GM15510 (cell line): ENCODE measurements around the gene SH3PXD2B.

Experiments
- POLR2A ChIP-seq: IDR thresholded peaks from 3 replicates; pipeline ENCODE4 v1.6.1; 2011; ENCODE audit warnings: borderline replicate concordance; ENCODE audit not compliant: insufficient read length; ENCODE audit errors: extremely low read depth

SH3PXD2B gene

DNA sequence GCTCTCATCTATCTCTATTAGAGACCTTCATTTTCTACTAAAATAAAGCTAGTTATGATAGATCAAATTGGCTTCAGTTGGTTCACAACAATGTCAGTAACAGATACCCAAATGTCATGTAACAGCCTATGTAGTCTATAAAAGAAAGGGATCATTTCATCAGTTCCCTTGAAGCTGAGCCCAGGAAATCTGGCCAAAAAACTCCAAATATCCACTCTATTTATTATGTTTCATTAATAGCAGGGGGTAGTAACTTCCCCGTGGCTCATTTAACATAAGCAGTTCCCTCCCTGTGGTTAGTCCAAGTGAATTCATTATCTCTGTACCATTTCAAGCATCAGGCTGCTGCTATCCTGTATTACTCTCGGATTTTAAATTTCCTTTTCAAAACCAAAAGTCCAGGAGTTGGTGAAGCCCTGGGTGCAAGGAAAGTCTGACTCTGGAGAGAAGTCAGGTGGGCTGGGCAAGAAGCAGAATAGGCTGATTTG, 66.0 kb downstream of the SH3PXD2B start:
- TF ChIP-seq POLR2A, result no peak

DNA sequence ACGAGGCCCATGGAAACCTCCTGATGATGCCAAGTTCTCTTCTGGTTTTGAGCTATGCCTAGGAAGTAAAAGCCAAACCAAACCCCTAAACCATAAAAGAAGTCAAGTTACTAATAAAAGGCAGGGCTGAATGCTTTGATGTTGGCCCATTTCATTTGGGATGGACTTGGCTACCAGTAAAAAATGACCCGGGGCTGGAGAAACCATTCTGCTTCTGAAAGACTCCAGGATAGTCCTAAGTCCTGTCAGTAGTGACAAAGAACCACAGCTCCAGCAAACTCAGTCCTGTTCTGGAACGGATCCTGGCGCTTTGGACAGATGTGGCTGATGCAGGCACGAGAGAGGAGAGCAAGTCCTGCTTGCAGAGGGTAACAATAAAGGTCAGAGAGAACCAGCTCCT, 68.6 kb downstream of the SH3PXD2B start:
- TF ChIP-seq POLR2A, result no peak

DNA sequence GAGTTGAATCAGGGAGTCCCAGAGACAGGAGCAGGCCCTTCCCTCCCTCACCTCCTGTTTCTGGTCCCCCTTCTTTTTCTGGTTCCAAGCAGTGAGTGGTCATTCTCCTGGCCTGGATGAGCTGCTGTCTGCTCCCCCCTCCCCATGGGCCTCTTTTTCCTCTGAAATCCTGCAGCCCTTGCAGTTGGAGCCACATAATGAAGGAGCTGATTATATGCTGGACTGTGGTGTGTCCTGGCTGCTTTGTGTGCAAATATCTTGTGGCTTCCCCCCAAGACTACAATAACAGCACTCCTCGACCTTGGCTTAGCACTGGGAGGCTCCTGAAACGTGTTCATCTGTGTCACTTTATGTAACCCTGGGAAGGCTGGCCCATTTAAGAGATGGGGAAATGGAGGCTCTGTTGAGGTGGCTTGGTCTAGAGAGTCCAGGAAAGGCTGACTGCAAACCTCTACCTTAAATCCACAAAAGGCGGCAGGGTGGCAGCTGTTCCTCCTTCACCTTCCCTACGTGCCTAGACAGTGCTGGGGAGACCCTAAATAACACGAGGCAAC, 69.2 kb downstream of the SH3PXD2B start:
- TF ChIP-seq POLR2A, result no peak

DNA sequence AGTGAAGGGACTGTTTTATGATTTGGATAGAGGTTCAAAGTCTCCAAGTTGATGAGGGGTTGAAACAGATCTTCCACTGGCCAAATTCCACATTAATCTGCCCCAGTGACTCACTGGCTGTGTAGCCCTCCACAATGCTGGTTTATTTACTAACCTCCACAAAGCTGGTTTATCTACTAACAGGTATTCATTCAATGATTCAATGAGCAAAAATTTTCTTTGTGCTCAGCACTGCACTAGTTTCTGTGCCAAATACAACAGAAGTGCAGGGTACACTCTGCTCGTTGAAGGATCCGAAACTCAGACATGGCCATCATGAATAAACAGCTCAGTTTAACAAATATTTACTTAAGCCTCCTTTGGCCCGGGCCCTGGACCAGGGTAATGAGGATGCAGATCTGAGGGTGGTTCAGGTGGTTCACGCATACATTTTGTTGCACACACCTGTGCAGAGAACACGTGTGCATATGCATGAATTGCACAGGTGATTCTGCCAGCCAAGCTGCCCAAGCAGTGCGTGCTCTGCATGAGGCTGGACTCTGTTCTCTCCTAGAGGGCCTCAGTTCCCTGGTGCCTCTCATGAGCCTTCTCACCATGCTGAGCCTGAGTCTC, 71.0 kb downstream of the SH3PXD2B start:
- no peak for TF ChIP-seq POLR2A

DNA sequence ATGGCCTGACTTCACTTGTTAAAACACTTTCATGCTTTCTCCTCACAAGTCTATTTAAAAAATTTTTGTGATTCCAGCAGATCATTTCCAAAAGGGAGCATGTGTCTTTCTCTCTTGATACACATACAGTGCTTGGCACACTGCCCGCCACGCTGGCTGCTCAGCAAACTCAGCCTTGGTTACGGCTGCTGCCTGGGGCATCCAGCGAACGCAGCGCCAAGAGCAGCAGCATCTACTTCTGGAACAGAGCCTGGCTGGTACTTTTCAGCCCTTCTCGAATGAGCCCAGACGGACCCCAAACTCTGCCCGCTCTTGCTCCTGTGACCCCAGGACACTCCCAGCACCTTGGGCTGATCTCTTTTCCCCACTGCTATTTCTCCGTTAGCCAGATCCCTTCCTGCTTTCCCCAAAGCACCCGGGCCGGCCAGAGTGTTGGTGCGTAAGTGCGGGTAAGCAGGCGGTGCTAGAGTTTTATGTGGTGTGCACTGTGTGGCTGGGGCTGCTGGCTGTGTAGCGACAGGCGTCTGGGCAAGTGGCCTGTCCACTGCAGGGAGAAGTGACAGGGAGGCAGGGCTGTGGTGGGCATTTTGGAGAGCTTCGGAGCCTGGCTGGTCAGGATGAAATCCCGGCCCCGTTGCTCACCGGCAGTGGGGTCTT, 73.2 kb downstream of the SH3PXD2B start:
- TF ChIP-seq POLR2A, result no peak

DNA sequence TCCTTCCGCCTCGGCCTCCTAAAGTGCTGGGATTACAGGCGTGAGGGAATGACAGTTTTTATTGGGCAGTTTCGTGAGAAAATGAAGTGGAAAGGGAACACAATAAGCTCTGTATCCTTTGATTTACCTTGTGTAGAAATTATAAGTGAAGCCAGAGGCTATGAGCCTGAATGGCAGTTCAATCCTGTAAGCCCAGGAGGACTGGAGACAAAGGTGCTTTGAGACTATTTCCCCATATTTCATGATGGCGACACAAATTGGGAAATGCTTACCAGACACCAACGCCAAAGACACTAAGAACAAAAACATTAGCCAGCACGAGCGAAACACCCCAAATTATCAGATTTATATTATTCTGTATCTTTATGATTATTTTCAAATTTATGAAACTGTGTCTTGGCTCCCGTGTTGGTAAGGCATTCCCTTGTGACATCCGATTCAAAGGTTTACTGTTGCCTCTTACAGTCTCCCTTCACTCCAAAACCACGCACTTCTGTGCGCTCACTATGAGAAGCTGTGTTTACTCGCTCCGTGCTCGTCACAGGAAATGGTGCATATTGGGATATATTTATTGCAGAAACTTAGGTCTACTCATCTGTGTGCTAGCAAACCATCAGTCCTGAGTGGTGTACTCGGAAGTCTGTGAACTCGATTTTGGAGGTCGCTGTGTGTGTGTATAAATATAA, 73.9 kb downstream of the SH3PXD2B start:
- no peak for TF ChIP-seq POLR2A

DNA sequence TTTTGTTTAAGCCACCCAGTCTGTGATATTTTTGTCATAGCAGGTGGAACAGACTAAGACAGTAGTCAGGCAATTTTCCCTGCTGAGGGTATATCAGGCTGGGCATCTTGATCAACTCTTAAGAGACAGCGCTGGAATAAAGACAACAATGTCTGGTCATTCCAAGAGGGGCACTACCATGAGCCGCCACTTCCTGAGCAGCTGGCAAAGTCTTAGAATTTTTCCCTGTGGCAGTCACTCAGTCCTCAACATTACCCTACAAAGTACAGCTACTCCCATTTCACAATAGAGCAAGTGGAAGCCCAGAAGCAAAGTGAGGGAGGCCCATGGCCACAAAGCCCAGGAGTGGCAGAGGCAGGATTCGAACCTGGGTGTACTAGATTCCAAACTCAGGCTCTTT, 74.8 kb downstream of the SH3PXD2B start:
- TF ChIP-seq POLR2A, result no peak

DNA sequence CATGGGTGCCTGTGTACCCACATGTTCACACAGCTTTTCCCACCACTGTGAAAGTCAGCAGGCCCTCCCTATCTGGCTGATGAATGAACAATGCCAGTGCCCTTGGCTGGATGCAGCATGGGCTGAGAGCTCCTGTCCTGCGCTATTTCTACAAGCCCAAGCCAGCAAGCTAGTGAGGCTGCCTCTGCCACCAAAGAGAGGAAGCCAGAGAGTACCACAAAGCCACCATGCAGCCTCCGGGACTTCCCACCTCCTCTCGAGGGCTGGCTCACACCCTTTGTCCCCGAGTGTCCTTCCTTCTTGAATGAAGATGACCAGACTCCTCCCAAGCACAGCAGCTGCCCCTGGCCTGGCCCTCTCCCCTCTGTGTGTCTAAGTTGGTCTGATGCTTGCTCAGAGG, 76.5 kb downstream of the SH3PXD2B start:
- TF ChIP-seq POLR2A, result no peak

DNA sequence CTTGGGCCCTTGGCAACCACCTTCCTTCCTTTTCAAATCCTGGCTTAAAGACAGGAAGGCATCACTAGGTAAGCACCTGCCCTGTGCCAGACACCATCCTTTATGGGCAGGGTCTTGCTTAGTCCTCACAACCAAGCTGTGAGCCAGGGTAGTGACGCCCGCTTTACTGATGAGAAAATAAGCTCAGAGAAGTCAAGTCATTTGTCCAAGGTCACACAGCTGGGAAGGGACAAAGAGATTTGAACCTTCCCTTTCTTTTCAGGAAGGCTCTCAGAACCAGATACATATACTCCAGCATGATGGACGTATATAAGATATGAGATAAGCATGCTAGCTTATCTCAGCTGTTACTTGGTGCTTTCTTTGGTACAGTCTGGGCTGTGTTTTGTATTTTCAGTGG, 76.9 kb downstream of the SH3PXD2B start:
- TF ChIP-seq POLR2A, result no peak

DNA sequence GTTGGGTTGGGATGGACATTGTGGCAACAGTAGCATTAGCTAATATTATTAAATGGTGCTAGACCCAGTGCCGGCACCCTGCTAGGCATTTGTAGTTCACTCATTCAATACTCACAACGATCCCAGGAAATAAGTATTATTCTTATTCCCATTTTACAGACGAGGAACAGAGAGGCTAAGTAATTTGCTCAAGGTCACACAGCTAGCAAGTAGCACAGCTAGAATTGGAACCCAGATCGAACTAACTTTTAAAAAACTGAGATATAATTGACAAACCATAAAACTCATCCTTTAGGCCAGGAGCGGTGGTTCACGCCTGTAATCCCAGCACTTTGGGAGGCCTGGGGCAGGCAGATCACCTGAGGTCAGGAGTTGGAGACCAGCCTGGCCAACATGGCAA, 79.5 kb downstream of the SH3PXD2B start:
- TF ChIP-seq POLR2A, result no peak

DNA sequence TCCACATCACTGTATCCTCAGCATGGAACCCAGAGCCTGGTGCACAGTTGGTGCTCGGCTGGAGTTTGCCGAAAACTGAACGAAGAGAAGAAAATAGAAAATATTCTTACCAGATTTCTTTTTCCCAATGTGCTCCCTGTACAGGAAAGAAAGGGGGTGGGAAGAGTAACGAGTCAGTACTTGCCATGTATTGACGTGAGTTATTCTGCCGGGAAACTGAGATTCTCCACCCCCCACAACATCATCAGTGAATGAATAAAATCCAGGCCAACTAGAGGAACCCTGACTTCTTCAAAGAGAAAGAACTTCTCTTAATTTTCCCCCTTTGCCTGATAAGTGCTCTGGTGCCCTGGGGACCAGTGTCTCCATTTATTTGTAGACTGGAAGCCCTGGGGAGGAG, 80.6 kb downstream of the SH3PXD2B start:
- no peak for TF ChIP-seq POLR2A

DNA sequence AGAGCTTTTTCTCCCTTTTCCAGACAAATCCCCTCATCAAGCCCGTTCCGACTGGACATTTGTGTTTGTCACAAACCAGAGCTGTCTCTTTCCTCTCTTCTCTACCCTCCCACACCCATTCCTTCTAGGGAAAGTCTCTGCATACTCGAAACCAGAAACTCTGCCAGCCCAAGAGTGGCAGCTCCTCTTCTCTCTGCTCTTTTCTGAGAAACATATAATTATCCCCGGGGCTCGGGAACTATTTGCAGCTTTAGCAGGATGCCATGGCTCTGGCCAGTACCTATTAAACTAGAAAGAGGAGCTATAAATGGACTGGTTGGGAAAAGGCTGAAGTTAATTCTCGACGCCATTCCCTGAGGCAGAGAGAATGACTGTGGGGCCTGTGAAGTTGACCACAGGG, 82.6 kb downstream of the SH3PXD2B start:
- no peak for TF ChIP-seq POLR2A

DNA sequence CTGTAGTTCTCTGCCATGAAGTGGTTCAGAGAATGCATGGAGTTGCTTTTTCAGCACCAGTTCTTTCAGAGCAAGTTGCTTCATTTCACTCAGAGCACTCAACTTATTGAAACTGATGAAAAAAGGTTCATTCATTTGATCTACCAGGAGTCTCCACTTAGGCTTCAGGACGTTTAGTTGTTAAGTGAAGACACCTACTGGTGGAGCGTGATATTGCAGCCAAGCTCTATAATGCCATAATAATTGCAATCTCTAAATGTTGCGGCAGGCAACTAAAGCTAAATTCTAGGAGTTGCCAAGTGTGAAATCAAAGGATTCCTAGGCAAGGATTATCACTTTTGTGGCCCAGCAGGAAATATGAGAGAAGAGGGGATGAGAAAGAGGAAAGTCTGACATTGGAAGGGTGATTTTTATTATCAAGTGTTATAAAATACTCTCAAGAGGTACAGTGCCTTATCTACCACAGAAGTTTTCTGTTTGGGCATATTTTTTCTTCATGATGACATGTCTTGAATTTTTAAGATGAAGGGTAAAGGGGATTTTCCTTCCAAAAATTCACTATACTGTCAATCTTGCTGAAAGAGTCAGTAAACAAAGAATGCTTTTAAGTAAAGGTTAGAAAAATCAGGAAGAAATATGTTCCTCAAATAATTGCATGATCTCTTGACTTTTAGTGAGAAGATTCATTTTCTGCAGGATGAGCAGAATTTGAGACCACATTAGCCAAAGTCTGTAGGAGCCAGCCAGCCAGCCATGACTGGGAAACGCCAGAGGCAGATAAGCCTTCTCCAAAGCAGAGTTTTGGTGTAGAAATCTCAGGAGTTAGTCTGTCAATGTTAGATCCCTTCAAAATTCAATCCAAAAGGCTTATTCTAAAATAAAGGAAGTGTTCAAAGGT, 83.4 kb downstream of the SH3PXD2B start:
- TF ChIP-seq POLR2A, result no peak

DNA sequence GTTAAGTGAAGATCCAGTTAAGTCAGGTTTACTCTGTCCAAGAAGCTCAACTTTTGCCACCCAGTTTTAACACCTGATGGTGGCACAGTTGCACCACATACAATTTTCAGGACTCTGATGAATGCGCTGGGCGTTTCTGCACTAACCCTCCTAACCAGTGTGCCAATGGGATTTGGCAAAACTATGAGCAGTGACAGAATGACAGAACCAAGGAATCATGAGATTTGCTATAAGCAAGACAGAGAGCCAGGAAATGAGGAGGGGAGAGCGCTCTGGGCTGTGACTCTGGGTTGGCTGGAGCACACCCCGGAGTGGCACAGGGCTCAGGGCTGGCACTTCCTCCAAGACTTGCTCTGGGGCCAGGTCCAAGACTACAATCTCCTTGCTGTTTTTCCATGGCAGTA, 84.1 kb downstream of the SH3PXD2B start:
- TF ChIP-seq POLR2A, result no peak
